OCI-LY7 (cell line): ENCODE data around the gene STYX.

Experiments
- CTCF ChIP-seq: fragments of 200-600 bp; sonication (generic); conservative IDR thresholded peaks from 2 replicates; pipeline ENCODE4 v1.5.1; 2014; ENCODE audit warnings: mild to moderate bottlenecking, antibody characterized with exemption, low read length, moderate library complexity, mixed read lengths
- EZH2phosphoT487 ChIP-seq: fragments of 200-600 bp; sonication (generic); IDR thresholded peaks from 2 replicates; pipeline ENCODE4 v1.6.1; 2018; ENCODE audit warnings: low read depth, borderline replicate concordance, mild to moderate bottlenecking, mixed run types, antibody characterized with exemption, low read length, moderate library complexity, mixed read lengths

GRCh38 chr14:52735921-52736489 is 6.0 kb downstream of the STYX start:
- TF ChIP-seq CTCF (no peak), EZH2phosphoT487 (no peak)
